HG02840 (cell line): Measurements from ENCODE around the gene AKT1S1.
"Not testable (repeated sequence)": the region's sequence is repeated elsewhere in the genome, so short reads cannot be mapped to it uniquely, and the experiment has no call there.

Experiments used
- ATAC-seq: cut with Tn5 transposase; IDR thresholded peaks from one replicate; pipeline ENCODE4 v1.9.1; 2021; ENCODE audit warnings: mild to moderate bottlenecking, moderate library complexity, moderate number of reproducible peaks; ENCODE audit not compliant: unreplicated experiment, low FRiP score

The AKT1S1 gene

DNA sequence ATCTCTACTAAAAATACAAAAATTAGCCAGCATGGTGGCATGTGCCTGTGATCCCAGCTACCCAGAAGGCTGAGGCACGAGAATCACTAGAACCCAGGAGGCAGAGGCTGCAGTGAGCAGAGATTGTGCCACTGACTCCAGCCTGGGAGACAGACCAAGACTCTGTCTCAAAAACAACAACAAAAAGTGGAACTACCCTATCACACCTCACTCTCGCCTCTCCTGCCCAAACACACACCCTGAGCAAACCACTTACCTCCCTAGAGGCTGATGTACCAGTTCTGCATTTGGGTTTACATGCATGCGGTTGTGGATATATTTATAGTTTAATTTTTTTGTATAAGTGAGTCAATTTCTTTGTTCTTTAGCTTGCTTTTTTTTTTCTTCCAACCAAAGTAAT, 33.9 kb downstream of the AKT1S1 start:
- ATAC-seq: no peak

- ATAC-seq: no peak
Observed at GRCh38 chr19:49840736-49841249, 36.4 kb downstream of the AKT1S1 start.

DNA sequence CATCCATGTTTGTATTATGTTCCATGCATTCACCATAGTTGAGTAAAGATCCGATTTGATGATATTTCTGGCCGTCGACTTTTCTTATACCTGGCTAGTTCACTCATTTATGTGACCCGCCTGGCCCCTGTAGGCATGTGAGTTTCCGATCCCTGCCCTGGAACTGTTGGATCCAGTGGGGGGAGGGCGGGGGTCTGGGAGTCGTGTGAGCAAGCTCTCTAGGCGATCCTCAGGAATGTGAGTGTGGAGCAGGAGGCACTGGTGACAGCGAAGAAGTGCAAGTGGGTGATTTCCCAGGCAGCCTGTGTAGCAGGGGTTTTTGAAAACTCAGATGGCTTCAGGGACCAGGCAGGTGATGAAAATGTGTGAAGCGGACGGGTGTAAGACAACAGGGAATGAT, 36.8 kb downstream of the AKT1S1 start:
- no peak for ATAC-seq

DNA sequence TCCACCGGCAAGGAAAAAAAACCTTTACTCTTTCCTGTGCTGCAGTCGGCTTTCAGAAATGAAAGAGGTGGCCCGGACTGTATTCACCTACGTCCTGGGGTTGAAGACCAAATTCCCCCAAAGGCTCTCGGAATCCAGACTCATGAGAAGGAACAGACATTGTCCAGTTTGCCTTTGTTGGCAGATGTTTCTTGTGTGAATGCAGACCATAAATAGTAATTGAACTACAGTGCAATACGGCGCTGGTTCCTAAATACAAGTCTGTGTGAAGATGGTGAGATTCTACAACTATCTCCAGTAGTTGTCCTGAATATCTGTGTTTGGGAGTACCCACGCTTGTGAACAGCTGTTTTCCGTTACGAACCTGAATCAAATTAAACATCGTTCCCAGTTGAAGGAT, 37.4 kb downstream of the AKT1S1 start:
- no peak for ATAC-seq

GRCh38 chr19:49838885-49839588, 38.1 kb downstream of the AKT1S1 start:
- ATAC-seq: no peak

DNA sequence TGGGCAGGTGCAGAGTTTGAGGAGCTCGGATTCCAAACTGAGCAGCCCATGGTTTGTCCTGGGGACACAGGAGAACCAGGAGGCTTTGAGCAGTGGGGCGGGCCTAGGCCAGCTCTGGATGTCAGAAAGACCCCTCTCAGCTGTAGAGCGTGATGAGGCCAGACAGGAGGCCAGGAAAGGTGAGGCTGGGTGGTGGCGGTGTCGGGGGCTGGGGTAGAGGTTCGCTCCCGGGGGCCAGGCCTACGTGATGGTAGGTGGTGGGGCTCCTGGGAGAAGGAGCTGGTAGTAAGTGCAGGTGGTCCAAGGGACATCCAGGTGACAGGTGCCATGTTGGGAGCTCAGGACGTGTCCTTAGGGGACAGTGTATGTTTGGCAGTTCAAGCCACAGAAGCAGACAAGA, 39.7 kb downstream of the AKT1S1 start:
- ATAC-seq: no peak

DNA sequence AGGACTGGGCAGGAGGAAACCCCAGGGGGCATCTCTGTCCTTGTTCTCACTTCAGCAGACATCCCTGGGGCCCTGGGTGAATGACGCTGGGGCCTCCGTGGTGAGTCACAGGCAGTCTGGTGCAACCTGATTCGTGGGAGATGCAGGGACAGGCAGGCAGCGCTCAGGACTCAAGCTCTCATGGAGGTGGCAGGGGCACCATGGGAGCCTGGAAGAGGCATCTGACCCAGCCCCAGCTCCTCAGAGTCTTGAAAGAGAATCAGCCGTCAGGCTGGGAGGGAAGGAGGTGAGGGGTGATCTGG, 40.2 kb downstream of the AKT1S1 start:
- no peak for ATAC-seq

GRCh38 chr19:49836176-49837008, 40.8 kb downstream of the AKT1S1 start:
- ATAC-seq: no peak

- no peak for ATAC-seq
Observed at GRCh38 chr19:49835562-49835961, 41.6 kb downstream of the AKT1S1 start.

DNA sequence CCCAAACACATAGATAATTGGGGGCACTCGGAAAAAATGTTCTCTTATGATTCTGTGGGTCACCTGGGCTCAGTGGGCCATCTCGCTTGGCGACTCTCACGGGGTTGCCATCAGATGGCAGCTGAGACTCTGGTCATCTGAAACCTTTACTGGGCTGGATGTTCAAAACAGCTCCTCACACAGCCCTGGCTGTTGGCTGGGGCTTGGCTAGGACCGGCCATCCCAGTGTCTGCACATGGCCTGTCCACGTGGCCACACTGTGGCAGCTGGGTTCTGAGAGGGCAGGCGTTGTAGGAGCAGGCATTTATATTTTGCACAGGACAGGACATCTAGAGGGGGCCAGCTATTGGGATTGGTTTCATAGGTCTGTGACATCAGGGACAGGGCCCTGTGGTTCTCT, 43.6 kb downstream of the AKT1S1 start:
- no peak for ATAC-seq

- no peak for ATAC-seq
Observed at GRCh38 chr19:49832556-49832955, 44.6 kb downstream of the AKT1S1 start.

DNA sequence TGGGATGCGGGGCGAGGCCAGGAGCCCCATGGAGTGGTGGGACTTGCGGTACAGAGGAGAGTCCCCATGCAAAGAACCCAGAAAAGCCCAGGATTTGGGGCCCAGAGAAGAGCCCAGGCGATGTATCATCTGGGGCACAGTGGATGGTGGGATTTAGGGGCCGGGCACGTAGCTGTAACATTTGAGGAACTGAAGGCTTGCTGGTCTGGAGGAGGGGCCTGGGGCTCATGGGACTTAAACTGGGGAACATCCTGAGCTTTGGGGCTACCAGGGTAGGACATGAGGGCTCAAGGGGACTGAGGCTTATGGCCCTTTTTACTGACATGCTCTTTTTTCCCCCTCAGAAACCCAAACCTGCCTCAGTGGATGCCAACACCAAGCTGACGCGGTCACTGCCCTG, 45.6 kb downstream of the AKT1S1 start:
- ATAC-seq: no peak

DNA sequence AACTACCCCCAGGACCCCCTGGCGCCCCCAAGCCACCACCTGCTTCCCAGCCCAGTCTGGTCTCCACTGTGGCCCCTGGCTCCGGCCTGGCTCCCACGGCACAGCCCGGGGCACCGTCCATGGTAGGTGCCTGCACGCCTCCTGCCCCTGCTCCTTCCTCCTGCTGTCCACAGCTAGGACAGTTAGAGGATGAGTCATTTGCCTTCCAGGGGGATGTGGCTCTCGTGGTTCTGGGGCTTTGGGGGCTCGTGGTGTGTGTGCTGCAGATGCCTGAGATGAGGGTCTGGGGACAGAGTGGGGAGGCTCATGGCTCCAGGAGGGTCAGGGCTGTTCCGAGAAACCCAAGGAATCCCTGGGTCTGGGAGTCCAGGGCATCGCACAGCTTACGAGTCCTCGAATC, 46.4 kb downstream of the AKT1S1 start:
- ATAC-seq: no peak

- no peak for ATAC-seq
Observed at GRCh38 chr19:49829721-49830120, 47.4 kb downstream of the AKT1S1 start.

DNA sequence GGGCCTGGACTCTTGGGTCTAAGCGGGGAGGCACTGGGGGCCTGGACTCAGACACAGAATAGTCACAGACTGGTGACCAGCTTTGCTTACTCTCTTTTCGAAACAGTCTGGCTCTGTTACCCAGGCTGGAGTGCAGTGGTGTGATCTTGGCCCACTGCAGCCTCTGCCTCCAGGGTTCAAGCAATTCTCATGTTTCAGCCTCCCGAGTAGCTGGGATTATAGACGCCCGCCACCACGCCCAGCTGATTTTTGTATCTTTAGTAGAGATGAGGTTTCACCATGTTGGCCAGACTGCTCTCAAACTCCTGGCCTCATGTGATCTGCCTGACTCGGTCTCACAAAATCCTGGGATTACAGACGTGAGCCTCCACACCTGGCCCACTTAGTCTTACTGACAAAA, 48.0 kb downstream of the AKT1S1 start:
- ATAC-seq: no peak

DNA sequence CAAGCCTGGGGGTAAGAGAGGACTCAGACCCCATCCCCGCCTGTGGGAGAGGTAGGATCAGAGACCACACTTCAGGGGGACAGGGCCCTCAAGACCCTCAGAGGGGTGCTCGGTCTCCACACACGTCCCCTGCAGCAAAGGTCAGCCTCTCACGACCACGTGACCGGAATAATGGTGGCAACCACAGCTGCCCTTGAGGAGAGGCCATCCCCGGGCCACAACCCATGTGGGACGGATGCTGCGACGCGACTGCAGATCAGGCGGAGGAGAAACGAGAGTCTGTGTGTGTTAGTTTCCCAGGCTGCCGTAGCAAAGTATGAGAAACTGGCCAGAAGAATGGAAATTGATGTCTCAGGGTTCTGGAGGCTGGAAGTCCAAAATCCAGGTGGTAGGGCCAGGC, 50.1 kb downstream of the AKT1S1 start:
- ATAC-seq: no peak

DNA sequence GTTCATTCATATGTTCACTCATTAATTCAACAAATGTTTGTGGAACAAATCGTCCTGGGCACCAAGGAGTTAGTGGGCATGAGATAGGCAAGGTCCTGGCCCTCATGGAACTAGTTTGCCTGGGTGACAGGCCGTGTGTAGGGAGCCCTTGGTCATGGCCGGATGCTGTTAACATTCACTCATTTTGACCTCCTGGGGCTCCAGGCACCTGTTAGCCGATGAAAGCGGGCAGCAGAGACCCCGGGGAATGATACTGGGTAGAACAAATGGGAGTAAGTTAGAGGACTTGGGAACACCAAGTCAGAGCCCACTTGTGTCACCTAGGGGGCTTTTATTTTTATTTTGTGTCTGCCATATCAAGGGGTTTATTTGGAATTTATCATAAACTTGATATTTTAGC, 52.5 kb downstream of the AKT1S1 start:
- ATAC-seq: no peak

GRCh38 chr19:49823472-49823871, 53.7 kb downstream of the AKT1S1 start:
- ATAC-seq: no peak

GRCh38 chr19:49820125-49820524, 57.0 kb downstream of the AKT1S1 start:
- no peak for ATAC-seq

DNA sequence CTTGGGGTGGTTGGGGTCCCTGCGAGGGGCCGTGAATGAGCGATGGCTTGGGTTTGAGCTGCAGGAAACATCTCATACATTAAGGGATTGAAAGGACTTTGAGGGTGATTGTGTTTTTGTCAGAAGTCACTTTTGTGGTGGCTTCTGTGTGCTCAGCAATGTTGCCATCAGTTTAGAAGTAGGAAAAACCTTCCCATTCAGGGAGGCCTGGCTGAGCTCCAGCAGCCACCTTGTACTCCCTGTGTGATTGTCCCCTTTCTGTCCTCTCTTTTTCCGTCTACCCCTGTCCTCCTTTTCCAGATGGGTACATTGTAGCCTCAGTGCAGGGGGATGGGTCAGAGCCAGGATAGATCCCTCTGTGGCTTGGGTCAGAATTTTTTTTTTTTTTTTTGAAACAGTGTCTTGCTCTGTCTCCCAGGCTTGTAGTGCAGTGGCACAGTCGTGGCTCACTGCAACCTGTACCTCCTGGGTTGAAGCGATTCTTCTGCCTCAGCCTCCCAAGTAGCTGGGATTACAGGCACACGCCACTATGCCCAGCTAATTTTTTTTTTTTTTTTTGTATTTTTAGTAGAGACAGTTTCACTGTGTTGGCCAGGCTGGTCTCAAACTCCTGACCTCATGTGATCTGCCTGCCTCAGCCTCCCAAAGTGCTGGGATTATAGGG, 57.6 kb downstream of the AKT1S1 start:
- not testable (repeated sequence) for ATAC-seq
